Skeletal muscle satellite cell (primary cell): ENCODE data around the gene IRF1.
A peak's percentile ranks its signal among the peaks of the same experiment; 100 is the strongest.

Source experiments
- H3K27me3 ChIP-seq: 2 replicates; pipeline ENCODE4 v1.7.0; 2013; ENCODE audit warnings: low read length; ENCODE audit not compliant: control insufficient read depth, insufficient read depth
- H3K36me3 ChIP-seq: 2 replicates; pipeline ENCODE4 v1.7.0; 2013; ENCODE audit warnings: mild to moderate bottlenecking, control low read depth, low read length; ENCODE audit not compliant: insufficient read depth
- H3K4me1 ChIP-seq: 2 replicates; pipeline ENCODE4 v1.7.0; 2013; ENCODE audit warnings: low read length; ENCODE audit not compliant: control insufficient read depth, insufficient read depth
- H3K4me2 ChIP-seq: 2 replicates; pipeline ENCODE4 v1.7.0; 2013; ENCODE audit warnings: mild to moderate bottlenecking, low read length
- H3K4me3 ChIP-seq: 2 replicates; pipeline ENCODE4 v1.7.0; 2013; ENCODE audit warnings: low read length
- H3K9ac ChIP-seq: 2 replicates; pipeline ENCODE4 v1.7.0; 2013; ENCODE audit warnings: mild to moderate bottlenecking, low read depth, low read length, moderate library complexity
- H3K9me3 ChIP-seq: replicated peaks from 2 replicates; pipeline ENCODE4 v1.7.0; 2013; ENCODE audit warnings: mild to moderate bottlenecking, control low read depth, low read length

IRF1 gene

DNA sequence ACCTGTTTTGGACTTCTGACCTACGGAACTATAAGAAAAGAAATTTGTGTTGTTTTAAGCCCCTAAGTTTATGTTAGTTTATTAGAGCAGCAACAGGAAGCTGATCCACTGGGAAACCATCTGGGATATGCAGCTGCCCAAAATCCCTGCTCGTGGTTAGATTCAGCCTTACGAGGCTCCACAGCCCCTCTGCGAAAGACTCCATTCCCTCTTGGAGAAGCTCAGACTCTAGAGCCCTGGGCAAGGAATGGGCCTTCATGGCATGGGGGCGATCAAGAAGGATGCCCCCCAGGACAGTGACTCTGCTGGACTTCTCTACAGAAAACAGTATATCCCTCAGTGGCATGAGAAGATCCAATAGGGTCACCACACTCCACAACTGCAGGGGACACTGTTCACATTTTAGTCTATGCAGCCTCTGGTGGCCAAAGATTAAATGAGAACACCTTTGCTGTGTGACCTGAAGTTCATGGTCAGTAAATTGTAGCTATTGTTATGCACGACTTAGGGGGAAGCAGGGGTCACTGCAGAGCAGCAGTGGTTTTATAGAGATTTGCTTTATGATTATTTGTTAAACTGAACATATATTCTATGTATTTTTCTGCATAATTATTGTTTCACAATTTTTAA is 21.1 kb downstream of the IRF1 start:
- Histone ChIP-seq H3K27me3 (no peaks in the 10 kb centered on the region), H3K9me3 (no peaks in the 10 kb centered on the region), H3K4me2 (peak overlapping the region; percentile 53), H3K36me3 (no peaks in the 10 kb centered on the region), H3K4me3 (no peak overlapping the region), H3K4me1 (peaks cover 44% of the 10 kb centered on the region), H3K9ac (peak overlapping the region; percentile 3)

DNA sequence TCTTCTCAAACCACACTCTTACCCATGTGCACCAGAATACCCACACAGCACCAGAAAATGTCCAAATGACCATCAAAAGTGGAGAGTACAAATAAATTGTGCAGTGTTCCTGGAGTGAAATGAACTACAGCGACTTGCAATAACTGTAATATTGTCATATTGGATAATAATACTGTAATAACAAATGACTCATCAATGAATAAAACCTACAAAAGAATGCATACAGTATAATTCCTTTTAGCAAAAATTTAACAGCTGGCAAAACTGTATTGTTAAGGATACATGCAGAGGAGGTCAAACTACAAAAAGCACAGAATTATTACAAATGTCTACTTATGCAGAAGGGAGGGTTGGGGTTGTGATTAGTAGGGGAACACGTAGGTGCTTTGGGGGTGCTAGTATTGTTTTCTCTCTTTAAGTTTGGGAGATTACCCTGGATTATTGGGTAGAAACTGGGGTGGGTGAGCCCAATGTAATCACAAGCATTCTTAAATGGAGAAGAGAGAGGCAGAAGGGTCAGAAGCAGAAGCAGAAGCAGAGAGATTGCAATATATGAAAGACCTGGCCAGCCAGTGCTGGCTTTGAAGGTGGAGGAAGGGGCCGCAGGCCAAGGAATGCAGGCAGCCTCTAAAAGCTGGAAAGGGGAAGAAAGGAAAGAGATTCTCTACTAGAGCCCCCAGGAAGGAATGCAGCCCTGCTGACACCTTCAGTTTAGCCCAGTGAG is 21.8 kb downstream of the IRF1 start:
- H3K4me3 ChIP-seq: no peak overlapping the region
- peaks cover 50% of the 10 kb centered on the region for H3K4me1 ChIP-seq
- no peak overlapping the region for H3K9ac ChIP-seq
- H3K4me2 ChIP-seq: peak overlapping the region; percentile 53
- H3K36me3 ChIP-seq: no peaks in the 10 kb centered on the region
- H3K27me3 ChIP-seq: no peaks in the 10 kb centered on the region
- no peaks in the 10 kb centered on the region for H3K9me3 ChIP-seq

DNA sequence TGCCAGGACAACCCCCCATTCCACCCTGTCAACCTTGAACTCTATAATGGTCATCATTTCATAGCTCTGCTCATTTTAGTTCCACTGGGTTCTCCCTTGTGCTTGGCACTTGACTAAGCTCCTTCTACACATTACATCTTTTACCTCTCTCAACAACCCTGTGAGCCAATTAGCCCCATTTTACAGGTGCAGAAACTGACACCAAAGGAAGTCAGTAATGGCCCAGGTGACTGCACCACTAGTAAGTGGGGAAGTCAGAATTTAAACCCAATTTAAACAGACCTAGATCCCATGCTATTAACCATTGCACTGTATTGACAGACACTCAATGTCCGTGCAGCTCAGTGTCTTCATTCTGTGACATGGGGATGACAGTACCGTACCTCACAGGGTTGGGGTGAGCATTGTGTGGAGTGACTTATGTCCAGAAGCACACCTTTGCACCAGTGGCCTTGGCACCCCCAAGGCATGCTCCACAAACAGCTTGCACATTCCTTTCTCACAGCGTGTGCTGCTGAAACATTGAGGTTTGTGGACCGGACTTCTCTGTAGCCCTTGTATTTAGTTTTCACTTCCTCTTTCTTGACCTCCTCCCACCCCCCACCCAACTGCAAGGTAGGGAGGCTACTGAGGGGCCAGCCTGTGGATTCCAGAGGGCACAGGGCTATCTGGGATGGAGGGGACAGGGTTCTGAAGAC is 23.1 kb downstream of the IRF1 start:
- H3K4me3 ChIP-seq: no peak overlapping the region
- no peak overlapping the region for H3K9ac ChIP-seq
- H3K36me3 ChIP-seq: no peaks in the 10 kb centered on the region
- no peaks in the 10 kb centered on the region for H3K27me3 ChIP-seq
- peaks cover 52% of the 10 kb centered on the region for H3K4me1 ChIP-seq
- no peaks in the 10 kb centered on the region for H3K9me3 ChIP-seq
- no peak overlapping the region for H3K4me2 ChIP-seq

DNA sequence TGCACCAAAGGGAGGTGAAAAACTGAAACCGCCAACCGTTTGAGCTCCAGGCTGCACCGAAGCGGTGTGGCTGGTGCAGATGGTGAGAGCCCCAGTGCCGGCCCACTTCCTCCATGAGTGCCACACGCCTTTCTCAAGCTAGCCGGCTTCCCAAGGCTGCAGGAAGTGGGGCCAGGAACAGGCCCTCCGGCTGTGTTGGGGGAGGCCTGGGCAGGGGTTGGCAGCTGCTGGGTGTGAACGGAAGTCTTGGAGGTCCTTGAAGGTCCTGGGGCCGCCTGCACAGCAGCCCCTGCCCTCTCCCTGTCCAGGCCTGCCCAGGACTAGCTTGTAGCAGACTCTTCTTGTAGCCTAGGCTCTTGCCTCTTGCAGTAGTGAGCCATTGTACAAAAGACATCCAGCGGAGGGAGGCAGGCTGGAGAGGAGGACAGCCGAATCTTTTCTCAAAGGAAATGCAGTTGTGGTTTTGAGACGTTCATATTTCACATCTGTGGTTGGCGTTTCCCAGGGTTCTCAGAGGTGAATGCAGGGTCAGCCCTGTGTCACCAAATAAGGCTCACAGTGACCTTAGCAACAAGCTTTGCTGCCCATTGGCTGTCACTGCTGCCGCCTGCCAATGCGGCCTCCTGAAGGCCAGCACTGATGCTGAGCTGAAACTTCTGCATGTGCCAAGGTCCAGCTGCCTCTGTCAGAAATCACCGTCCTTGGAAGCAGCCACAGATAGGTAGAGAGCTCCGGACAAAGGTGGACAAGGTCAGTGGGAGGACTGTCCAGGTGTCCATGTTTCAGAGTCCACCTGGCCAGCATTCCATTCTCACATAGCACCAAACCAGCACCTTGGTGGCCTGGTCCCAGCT is 23.9 kb downstream of the IRF1 start:
- Histone ChIP-seq H3K9me3 (no peaks in the 10 kb centered on the region), H3K36me3 (no peaks in the 10 kb centered on the region), H3K4me3 (no peak overlapping the region), H3K9ac (peak overlapping the region; percentile 5), H3K4me1 (peaks cover 52% of the 10 kb centered on the region), H3K4me2 (peak overlapping the region; percentile 7), H3K27me3 (no peaks in the 10 kb centered on the region)

DNA sequence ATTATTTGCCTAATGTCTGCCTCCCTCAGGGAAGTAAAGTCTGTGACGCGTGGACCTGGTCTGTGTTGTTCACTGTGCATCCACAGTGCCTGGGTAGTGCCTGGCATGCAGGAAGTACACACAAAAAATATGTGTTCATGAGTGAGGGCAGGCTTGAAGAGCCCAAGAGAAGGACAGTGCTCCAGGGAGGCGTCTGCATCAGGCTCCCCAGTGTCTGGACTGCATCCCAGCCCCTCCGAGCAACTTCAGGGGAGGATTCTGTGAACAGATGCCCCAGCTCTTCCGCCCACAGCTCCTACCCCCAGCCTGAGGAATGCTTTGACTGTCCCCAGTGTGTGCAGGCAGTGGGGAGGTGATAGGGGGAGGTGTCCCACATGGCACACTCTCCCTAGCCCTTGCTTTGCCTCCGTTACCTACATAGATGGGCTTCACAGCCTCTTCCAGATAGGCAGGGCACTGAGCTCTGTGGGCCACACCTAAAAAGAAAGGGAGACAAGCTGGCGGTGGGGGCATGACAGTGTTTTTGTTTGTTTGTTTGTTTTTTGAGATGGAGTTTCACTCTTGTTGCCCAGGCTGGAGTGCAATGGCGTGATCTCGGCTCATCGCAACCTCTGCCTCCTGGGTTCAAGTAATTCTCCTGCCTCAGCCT is 25.4 kb downstream of the IRF1 start:
- H3K9ac ChIP-seq: peak overlapping the region; percentile 22
- H3K4me1 ChIP-seq: peaks cover 51% of the 10 kb centered on the region
- H3K36me3 ChIP-seq: no peaks in the 10 kb centered on the region
- no peaks in the 10 kb centered on the region for H3K27me3 ChIP-seq
- peak overlapping the region; percentile 32 for H3K4me3 ChIP-seq
- H3K4me2 ChIP-seq: peak overlapping the region; percentile 76
- no peaks in the 10 kb centered on the region for H3K9me3 ChIP-seq

DNA sequence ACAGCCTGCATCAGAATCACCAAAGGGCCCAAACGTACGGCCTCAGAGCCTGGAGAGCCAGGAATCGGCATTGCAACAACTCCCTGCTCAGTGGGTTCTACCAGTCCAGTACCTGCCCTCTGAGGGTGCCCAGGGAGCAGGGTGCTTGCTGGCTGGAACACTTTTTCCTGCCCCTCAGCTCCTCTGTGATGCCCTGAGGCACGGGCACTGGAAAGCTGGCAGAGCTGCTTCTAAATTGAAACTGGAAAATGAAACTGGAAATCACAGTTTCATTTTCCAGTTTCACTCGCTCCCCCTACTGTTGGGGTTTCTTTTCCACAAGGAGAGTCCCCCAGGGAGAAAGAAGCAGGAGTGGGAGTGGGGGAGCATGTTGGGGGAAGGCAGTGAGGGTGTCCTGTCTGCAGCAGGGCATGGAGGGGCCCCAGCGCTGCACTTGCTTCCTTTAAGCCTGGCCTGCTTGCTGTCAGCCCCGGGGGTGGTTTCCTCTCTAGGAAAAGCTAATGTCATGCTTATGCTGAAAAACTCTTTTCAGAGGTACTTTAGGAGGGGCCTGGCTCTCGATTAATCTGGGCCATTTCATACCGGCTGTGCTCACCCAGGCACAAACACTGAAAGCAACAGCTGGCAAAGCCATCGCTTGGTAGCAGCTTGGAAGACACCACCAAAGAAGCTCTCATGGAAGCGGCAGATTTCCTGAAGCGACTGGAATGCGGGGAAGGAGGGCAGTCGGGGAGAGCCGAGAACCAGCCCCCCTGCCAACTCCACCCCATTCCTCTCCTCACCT is 26.2 kb downstream of the IRF1 start:
- Histone ChIP-seq H3K9me3 (no peaks in the 10 kb centered on the region), H3K27me3 (no peaks in the 10 kb centered on the region), H3K4me2 (peak overlapping the region; percentile 76), H3K4me3 (peak overlapping the region; percentile 32), H3K4me1 (peaks cover 51% of the 10 kb centered on the region), H3K36me3 (no peaks in the 10 kb centered on the region), H3K9ac (peak overlapping the region; percentile 22)

DNA sequence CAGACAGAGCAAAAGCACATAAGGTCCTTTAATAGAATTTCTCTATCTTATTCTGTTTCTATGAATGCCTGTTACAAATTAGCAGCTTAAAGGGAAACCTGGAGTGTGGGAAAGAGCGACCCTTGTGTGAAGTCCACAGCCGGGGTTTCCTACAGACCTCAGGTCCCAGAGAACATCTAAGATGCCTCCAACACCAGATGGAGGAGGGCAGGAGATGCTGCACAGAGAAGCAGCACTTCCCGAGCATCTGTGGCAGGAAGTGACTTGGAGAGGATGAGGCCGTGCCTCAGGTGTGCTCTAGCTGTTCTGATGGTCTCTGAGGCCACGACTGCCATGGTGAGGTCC is 26.8 kb downstream of the IRF1 start:
- peak overlapping the region; percentile 32 for H3K4me3 ChIP-seq
- peaks cover 51% of the 10 kb centered on the region for H3K4me1 ChIP-seq
- H3K9ac ChIP-seq: peak overlapping the region; percentile 22
- H3K27me3 ChIP-seq: no peaks in the 10 kb centered on the region
- H3K9me3 ChIP-seq: no peaks in the 10 kb centered on the region
- no peaks in the 10 kb centered on the region for H3K36me3 ChIP-seq
- H3K4me2 ChIP-seq: peak overlapping the region; percentile 76

DNA sequence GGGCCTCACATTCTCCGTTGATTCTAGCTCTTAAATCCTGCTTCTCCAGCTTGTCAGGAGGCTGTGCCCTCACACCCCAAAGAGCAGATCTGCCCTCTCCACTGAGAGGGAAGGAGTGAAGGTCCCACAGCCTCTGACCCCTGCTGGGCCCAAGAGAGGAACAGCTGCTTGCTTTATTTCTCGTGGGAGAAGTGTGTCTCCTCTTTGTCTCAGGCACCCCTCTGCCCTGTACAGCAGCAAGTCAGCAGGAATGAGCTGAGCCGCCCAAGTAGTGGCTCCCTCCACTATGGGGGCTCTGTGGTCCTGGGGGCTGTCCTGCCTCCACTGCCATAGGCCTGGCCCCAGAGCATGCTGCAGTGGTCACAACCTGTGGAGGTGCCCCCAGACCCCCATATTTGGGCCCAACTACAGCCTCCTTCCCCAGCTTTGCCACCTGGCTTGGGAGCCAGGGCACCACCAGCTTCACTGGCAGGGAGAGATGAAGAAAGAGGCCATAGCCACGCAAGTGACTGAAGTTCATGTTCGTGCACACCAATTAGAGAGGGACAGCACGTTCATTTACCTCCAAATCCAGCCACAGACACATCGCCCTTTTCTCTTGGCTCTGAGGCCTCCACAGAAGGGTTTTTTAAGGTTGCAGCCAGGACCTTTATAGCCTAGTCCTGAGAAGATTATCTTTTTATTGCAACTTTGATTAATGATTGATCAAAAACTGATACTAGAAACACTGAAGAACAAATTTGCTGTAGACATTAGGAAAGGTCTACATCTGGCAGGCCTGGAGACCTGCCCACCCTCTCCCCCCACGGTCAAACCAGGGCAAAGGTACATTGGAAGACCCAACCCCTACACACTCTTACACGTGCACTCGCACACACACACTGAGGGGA is 27.5 kb downstream of the IRF1 start:
- no peaks in the 10 kb centered on the region for H3K36me3 ChIP-seq
- no peak overlapping the region for H3K4me2 ChIP-seq
- peaks cover 53% of the 10 kb centered on the region for H3K4me1 ChIP-seq
- H3K9ac ChIP-seq: no peak overlapping the region
- H3K4me3 ChIP-seq: no peak overlapping the region
- H3K9me3 ChIP-seq: no peaks in the 10 kb centered on the region
- H3K27me3 ChIP-seq: no peaks in the 10 kb centered on the region

DNA sequence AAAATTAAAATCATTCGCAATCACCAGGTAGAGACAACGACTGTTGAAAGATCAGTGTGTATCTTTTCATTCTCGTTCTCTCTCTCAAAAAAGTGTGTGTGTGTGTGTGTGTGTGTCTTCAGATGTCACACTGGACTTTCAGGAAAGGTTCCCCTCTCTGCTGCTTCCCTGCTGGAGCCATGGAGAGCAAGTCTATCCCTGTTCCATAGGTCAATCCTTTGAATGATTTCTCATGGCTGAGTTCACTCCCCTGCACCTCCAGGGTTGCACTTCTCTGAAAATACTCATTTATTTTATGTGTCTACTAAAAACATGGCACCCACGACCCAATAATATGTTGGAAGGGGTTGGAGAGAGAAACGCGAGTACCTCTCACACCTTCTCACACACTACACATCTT is 28.2 kb downstream of the IRF1 start:
- Histone ChIP-seq H3K27me3 (no peaks in the 10 kb centered on the region), H3K4me2 (no peak overlapping the region), H3K36me3 (no peaks in the 10 kb centered on the region), H3K9ac (no peak overlapping the region), H3K9me3 (no peaks in the 10 kb centered on the region), H3K4me1 (peaks cover 60% of the 10 kb centered on the region), H3K4me3 (no peak overlapping the region)

DNA sequence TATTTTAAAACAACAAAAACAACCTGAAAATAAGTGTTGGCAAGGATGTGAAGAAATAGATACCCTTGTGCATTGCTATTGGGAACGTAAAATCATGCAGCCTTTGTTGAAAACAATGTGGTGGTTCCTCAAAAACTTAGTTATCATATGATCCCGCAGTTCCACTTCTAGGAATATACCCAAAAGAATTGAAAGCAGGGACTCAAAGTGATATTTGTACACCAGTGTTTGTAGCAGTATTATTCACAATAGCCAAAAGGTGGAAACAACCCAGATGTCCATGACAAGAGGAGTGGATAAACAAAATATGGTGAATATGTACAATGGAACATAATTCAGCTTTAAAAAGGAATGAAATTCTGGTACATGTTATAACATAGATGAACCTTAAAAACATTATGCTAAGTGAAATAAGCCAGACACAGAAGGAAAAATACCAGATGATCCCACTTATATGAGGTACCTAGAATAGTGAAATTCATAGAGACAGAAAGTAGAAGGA is 29.0 kb downstream of the IRF1 start:
- Histone ChIP-seq H3K27me3 (no peaks in the 10 kb centered on the region), H3K9me3 (no peaks in the 10 kb centered on the region), H3K4me3 (no peak overlapping the region), H3K36me3 (no peaks in the 10 kb centered on the region), H3K9ac (no peak overlapping the region), H3K4me2 (no peak overlapping the region), H3K4me1 (peaks cover 62% of the 10 kb centered on the region)
